Measurements from ENCODE around the gene TACR1. TPM values are rescaled to one million over a fixed set of nuclear protein-coding genes. Genes with fewer than 3 reads are reported as not detected.
"Not testable (repeated sequence)": the region's sequence is repeated elsewhere in the genome, so short reads cannot be mapped to it uniquely, and the experiment has no call there.

TACR1 gene
- total RNA-seq, 1 donor from 2014 or later = not detected

DNA sequence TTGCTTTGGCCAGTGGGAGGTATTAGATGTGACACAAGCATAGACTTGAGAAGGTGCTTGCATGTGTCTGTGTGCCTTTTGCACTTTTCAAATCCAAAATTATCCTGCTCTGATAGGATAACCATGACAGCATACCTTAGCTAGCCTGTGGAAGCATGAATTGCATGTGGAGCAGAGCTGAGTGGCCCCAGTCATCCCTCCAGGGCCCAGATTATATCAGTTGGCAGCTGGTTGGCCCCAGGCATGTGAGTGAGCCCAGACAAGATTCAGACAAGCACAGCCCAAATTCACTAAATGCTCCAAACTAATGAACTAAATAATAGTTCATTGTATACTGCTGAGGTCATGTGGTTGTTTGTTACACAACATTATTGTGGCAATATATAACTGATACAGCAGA is 18.8 kb downstream of the TACR1 start:
- TF ChIP-seq, protein P1, sequence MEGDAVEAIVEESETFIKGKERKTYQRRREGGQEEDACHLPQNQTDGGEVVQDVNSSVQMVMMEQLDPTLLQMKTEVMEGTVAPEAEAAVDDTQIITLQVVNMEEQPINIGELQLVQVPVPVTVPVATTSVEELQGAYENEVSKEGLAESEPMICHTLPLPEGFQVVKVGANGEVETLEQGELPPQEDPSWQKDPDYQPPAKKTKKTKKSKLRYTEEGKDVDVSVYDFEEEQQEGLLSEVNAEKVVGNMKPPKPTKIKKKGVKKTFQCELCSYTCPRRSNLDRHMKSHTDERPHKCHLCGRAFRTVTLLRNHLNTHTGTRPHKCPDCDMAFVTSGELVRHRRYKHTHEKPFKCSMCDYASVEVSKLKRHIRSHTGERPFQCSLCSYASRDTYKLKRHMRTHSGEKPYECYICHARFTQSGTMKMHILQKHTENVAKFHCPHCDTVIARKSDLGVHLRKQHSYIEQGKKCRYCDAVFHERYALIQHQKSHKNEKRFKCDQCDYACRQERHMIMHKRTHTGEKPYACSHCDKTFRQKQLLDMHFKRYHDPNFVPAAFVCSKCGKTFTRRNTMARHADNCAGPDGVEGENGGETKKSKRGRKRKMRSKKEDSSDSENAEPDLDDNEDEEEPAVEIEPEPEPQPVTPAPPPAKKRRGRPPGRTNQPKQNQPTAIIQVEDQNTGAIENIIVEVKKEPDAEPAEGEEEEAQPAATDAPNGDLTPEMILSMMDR (conservative IDR thresholded peaks at IDR 0.05; ENCODE audit: low read depth, low read length) = no peak
- no peak overlapping the region for H3K4me3 ChIP-seq (ENCODE audit: low read depth, low read length)
- DNase-seq (ENCODE audit: low read depth) = no peak

DNA sequence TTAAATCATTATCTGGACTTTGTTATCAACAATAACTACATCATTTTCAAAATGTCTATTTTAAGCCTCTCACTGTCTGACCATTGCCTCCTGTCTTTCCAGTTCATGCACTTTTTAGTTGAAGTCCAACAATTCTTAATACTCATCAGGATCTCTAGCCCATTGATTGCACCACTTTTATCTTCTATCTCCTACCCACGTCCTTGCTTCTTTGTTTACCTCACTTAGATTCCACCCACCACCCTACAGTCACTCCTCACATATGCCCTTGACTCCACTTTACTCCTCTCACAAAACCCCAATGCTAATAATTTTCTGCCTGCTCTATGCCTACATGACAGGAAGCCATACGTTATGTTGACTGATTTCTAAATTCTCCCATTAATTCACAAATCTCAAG is 21.9 kb downstream of the TACR1 start:
- no peak overlapping the region for H3K4me3 ChIP-seq (ENCODE audit: low read depth, low read length)
- TF ChIP-seq, protein P1 (conservative IDR thresholded peaks at IDR 0.05; ENCODE audit: low read depth, low read length) = no peak
- DNase-seq (ENCODE audit: low read depth) = no peak

DNA sequence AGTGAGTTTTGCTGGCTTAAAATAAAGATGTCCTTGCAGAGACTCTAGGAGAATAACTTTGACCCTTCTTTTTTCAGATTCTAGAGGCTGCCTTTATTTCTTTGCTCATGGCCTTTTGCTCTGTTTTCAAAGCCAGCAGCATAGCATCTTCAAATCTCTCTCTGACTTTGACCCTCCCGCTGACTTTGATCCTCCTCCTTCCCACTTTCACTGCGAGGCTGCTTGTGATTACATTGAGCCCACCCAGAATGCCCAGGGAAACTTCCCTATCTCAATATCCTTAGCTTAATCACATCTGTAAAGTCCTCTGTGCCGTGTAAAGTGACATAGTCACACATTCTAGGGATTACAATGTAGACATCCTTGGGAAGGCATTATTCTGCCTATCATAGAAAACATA is 23.9 kb downstream of the TACR1 start:
- TF ChIP-seq, protein P1 (conservative IDR thresholded peaks at IDR 0.05; ENCODE audit: low read depth, low read length) = no peak
- DNase-seq (ENCODE audit: low read depth) = no peak
- no peak overlapping the region for H3K4me3 ChIP-seq (ENCODE audit: low read depth, low read length)

DNA sequence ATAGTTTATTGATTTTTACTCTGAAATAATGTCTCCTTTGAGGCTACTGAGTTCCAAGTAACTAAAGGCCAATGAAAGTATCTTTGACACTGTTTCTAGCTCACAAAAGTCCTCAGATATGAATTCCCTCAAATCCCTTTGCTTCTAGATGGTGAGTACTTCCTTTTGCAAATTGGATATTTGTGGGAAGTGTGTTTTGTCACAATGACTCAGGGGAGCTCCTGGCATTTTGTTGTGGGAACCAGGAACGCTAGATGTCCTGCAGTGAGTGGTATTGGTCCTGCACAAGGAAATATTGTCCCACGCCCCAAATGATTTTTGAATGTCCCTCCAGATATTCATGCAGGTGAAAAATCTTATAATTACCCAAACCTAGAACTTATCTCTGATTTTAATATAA is 24.3 kb downstream of the TACR1 start:
- H3K4me3 ChIP-seq (ENCODE audit: low read depth, low read length) = no peak overlapping the region
- TF ChIP-seq, protein P1 (conservative IDR thresholded peaks at IDR 0.05; ENCODE audit: low read depth, low read length) = no peak
- no peak for DNase-seq (ENCODE audit: low read depth)

DNA sequence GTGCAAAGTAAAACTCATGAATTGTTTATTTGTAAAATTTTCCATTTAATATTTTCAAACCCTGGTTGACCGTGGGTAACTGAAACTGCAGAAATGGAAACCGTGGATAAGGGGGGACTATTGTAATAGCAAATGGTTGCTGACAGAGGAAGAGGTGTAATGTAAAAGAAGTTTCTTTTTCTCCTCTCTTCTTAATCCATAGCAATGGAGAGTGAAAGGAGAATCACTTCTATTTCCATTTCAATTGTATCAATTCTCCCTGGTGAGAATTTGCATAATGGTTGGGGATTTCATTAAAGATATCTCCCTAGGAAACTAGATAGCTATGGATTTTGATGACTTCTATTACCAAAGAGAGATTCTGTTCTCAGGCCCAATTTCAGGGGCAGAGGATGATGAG is 24.8 kb downstream of the TACR1 start:
- no peak overlapping the region for H3K4me3 ChIP-seq (ENCODE audit: low read depth, low read length)
- TF ChIP-seq, protein P1 (conservative IDR thresholded peaks at IDR 0.05; ENCODE audit: low read depth, low read length) = no peak
- no peak for DNase-seq (ENCODE audit: low read depth)

DNA sequence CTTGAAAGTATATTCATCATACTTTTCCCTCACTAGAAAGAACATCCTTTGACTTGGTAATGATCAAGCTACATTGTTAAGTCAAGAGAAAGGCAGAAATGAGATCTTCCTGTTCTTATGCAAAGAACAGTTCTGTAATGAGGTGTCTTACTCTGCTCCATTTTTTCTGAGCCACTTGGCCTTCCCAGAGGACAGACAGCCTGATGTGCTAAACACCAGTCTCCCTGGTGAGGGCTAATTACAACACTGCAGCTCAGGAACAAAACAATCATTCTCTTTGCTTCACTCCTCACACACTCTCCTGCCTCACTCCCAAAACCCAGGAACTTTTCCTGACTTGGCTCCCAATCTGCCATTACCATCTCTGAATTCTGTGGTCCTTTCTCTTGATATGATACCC is 25.6 kb downstream of the TACR1 start:
- TF ChIP-seq, protein P1 (conservative IDR thresholded peaks at IDR 0.05; ENCODE audit: low read depth, low read length) = no peak
- no peak overlapping the region for H3K4me3 ChIP-seq (ENCODE audit: low read depth, low read length)
- DNase-seq (ENCODE audit: low read depth) = no peak

DNA sequence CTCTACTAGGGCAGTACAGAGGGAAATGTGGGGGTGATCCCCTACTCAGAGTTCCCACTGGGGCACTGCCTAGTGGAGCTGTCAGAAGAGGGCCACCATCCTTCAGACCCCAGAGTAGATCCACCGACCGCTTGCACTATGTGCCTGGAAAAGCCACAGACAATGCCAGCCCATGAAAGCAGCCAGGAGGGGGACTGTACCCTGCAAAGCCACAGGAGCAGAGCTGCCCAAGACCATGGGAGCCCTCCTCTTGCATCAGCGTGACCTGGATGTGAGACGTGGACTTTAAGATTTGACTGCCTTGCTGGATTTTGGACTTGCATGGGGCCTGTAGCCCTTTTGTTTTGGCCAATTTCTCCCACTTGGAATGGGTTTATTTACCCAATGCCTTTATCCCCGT is 27.9 kb downstream of the TACR1 start:
- H3K4me3 ChIP-seq (ENCODE audit: low read depth, low read length) = not testable (repeated sequence)

DNA sequence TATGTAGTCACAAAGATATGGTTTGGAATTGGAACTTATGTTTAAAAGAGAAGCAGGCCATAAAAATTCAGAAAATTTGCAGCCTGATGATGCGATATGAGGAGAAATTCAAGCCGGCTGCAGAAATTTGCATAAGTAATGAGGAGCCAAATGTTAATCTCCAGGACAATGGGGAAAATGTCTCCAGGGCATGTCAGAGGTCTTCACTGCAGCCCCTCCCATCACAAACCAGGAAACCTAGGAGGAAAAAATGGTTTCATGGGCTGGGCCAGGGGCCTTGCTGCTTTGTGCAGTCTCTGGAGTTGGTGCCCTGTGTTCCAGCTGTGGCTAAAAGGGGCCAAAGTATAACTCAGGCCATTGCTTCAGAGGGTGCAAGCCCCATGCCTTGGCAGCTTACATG is 28.4 kb downstream of the TACR1 start:
- TF ChIP-seq, protein P1 (conservative IDR thresholded peaks at IDR 0.05; ENCODE audit: low read depth, low read length) = no peak
- no peak for DNase-seq (ENCODE audit: low read depth)
- H3K4me3 ChIP-seq (ENCODE audit: low read depth, low read length) = no peak overlapping the region

More for the DNA sequence above, 27.9 kb downstream of the TACR1 start:
- DNase-seq (ENCODE audit: low read depth) = not testable (repeated sequence)
